HG02970 (cell line): Measurements from ENCODE around the gene NDN.
"Not testable (repeated sequence)": the region's sequence is repeated elsewhere in the genome, so short reads cannot be mapped to it uniquely, and the experiment has no call there.

ENCODE experiments used
- ATAC-seq: cut with Tn5 transposase; IDR thresholded peaks from one replicate; pipeline ENCODE4 v1.9.1; 2021; ENCODE audit warnings: mild to moderate bottlenecking, moderate library complexity, moderate number of reproducible peaks; ENCODE audit not compliant: unreplicated experiment, low FRiP score

NDN gene, protein sequence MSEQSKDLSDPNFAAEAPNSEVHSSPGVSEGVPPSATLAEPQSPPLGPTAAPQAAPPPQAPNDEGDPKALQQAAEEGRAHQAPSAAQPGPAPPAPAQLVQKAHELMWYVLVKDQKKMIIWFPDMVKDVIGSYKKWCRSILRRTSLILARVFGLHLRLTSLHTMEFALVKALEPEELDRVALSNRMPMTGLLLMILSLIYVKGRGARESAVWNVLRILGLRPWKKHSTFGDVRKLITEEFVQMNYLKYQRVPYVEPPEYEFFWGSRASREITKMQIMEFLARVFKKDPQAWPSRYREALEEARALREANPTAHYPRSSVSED

GRCh38 chr15:23687143-23687470 lies at the start of gene NDN:
TSS of gene NDN (minus strand) at chr15:23687305. CDS start at chr15:23687217, 88 bp downstream.
- no peak for ATAC-seq

- ATAC-seq: no peak
These were observed 49.0 kb upstream of the NDN start for GRCh38 chr15:23736033-23736673.

GRCh38 chr15:23734862-23735261 lies 47.8 kb upstream of the NDN start:
- no peak for ATAC-seq

DNA sequence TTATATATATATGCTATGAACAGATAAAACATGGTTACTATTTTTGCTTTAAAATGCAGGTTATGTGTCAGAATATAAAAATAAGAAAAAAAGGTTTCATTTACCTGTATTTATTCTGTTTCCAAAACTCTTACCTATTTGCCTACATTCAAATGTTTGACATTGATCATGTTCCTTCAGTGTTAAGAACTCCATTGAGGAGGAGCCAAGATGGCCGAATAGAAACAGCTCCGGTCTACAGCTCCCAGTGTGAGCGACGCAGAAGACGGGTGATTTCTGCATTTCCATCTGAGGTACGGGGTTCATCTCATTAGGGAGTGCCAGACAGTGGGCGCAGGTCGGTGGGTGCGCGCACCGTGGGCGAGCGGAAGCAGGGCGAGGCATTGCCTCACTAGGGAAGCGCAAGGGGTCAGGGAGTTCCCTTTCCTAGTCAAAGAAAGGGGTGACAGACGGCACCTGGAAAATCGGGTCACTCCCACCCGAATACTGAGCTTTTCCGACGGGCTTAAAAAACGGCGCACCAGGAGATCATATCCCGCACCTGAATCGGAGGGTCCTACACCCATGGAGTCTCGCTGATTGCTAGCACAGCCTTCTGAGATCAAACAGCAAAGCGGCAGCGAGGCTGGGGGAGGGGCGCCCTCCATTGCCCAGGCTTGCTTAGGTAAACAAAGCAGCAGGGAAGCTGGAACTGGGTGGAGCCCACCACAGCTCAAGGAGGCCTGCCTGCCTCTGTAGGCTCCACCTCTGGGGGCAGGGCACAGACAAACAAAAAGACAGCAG lies 27.0 kb upstream of the NDN start:
- not testable (repeated sequence) for ATAC-seq

DNA sequence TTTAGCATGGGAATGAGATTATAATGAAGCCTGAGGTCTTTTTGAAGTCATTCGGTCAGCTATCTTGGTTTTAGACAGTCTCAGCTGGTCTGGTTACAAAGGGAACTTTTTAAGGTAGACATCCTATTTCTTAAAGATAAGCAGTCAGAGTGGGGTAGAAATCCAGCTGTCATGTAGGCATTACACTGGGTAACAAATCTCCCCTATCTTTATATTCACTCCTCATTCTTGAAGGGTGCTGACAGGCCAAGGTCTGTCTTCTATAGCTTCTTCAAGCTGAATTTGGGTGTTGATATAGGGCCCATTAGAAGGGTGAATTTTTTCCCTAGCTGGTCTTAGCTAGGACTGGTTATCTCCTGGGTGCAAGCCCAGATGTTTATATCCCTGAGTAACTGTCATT lies 21.2 kb upstream of the NDN start:
- ATAC-seq: no peak

- ATAC-seq: no peak
These were observed 8.2 kb upstream of the NDN start for GRCh38 chr15:23695282-23695681.

- ATAC-seq: no peak
These were observed 7.5 kb upstream of the NDN start for GRCh38 chr15:23694592-23694991.

DNA sequence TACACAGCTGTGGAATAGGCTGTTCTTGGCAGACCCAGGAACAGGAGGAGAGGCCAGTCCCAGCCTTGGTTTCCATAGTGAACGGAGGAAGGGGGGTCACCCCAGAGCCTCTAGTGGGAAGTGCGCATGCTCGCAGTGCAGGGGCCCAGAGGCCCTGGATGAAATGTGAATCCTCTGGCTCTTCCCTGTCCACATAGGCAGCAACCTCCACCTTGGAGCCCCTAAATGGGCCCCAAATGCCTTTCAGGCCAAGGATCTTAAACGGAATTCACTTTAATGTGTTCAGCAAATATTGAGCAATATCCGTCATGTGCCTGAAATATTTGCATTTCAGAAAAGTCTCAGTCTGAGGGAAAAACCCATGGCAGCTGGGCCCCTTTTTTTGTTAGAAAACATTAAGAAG lies 3.3 kb upstream of the NDN start:
- ATAC-seq: no peak

DNA sequence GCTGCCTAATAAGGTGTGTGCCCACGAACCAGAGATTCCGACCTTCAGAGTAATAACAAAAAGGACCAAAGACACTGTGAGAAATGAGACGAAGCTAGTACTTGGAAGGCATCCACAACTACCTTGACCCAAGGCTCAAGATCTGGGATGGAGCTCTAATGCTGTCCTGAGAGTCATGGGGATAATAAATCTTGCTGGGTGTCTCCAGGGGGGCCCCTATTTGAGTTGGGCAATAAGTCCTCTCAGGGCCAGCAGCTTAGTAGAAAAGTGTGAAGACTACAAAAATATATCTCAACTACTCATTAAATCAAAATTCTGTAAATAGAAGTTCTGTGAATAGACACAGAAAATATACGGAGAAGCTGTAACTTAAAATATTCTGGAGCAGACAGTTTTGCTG lies 2.9 kb upstream of the NDN start:
- no peak for ATAC-seq

GRCh38 chr15:23686466-23687142 lies 501 bp downstream of the NDN start:
- no peak for ATAC-seq

- no peak for ATAC-seq
These were observed 15.6 kb downstream of the NDN start for GRCh38 chr15:23671481-23671880.

- no peak for ATAC-seq
These were observed 16.1 kb downstream of the NDN start for GRCh38 chr15:23670970-23671369.

- no peak for ATAC-seq
These were observed 23.9 kb downstream of the NDN start for GRCh38 chr15:23663232-23663631.

DNA sequence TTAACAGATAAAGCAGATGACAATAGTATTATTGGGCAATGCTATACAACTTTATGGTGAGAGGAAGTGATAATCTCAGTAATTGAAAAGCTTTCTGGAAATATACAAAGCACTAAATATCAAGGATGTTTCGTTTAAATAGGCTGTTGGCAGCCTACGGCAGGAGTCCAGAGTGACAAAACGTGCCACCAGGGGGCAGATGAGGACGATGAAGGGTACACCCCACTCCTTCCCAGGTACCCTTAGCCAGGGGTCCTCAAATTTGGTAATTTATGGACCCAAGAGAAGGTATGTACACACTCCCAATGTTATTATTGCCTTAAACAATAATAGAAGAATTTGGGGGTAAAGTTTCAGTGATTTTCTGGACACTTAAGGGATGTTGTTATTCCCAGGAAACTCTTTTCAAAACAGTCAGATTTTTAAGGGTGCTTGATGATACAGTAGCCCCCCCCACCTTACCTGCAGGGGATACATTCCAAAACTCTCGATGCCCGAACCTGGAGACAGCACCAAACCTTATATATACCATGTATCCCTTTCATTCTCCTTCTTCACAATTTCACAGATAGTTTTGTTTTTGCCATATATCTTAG lies 38.1 kb downstream of the NDN start:
- no peak for ATAC-seq

DNA sequence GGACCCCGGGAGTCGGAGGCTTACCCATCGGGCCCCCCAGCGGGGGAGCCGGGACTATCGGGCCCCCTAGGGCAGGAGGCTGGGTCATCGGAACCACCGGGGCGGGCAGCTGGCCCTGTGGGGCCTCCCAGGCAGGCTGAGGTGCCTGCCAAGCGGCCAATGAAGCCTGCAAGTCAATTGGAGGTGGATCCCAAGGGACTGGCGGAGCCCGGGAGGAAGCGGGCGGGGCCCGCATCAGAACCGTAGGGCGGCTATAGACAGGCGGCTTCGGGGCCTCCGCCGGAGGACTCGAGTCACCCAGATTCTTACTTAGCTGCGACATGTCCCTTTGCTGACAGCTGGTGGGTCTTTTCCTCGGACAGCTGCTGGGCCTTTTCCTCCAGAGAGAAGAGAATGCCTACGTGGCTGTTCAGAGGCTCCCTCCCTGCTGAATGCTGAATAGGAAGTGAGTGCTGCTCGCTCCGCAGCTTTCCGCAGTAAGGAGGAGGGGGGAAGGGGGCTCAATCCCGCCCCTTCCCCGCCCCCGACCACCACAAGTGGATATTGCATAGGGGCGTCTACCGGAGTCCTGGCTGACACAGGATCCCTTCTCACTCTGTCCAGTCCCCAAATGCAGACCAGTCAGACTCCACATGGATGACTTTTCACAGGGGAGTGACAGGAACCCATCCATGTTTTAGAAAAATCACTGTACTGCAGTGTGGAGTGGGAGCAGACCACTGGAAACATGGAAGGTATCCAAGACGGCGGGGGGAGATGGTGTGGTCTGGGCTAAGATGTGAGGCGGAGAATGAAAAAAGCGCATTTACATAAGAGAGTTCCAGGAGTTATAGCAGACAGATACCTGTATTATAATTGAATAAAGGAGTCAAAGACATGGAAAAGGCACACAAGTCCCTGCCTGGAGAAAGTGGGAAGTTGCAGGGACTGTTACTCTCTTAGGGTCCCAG lies 39.4 kb downstream of the NDN start, which contains the start of gene MAGEL2:
Gene MAGEL2, minus strand, starts transcription at position 447 of the 950 bp plus-strand sequence. Its CDS starts 125 bp downstream, at position 322.
- no peak for ATAC-seq

DNA sequence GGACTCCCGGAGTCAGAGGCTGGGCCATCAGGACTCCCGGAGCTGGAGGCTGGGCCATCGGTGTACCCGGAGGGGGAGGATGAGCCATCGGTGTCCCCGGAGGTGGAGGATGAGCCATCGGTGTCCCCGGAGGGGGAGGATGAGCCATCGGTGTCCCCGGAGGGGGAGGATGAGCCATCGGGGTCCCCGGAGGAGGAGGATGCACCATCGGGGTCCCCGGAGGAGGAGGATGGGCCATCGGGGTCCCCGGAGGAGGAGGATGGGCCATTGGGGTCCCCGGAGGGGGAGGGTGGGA lies 40.2 kb downstream of the NDN start:
- no peak for ATAC-seq

DNA sequence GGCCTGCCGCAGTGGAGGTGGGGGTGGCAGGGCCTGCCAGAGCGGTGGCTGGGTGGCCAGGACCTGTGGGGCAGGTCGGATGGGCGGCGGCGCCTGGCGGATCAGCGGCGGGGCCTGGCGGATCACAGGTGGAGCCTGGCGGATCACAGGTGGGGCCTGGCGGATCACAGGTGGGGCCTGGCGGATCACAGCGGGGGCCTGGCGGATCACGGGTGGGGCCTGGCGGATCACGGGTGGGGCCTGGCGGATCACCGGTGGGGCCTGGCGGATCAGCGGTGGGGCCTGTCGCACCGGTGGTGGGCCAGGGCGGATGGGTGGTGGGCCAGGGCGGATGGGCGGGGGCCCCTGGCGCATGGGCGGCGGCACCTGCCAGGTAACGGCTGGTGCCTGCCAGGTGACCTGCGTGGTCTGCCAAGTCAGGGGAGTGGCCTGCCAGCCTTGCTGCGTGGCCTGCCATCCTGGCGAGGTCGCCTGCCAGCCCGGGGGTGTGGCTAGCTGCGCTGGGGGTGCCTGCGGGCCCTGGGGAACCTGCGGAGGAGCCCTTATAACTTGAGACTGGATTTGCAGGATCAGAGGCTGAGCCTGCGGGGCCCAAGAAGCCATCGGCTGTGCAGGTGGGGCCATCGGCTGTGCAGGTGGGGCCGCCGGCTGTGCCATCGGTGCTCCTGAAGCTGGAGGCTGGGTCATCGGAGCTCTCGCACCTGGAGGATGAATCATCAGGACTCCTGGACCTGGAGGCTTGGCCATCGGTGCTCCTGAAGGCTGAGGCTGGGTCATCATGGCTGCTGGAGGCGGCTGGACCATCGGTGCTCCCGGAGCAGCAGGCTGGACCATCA lies 40.7 kb downstream of the NDN start:
- ATAC-seq: no peak

DNA sequence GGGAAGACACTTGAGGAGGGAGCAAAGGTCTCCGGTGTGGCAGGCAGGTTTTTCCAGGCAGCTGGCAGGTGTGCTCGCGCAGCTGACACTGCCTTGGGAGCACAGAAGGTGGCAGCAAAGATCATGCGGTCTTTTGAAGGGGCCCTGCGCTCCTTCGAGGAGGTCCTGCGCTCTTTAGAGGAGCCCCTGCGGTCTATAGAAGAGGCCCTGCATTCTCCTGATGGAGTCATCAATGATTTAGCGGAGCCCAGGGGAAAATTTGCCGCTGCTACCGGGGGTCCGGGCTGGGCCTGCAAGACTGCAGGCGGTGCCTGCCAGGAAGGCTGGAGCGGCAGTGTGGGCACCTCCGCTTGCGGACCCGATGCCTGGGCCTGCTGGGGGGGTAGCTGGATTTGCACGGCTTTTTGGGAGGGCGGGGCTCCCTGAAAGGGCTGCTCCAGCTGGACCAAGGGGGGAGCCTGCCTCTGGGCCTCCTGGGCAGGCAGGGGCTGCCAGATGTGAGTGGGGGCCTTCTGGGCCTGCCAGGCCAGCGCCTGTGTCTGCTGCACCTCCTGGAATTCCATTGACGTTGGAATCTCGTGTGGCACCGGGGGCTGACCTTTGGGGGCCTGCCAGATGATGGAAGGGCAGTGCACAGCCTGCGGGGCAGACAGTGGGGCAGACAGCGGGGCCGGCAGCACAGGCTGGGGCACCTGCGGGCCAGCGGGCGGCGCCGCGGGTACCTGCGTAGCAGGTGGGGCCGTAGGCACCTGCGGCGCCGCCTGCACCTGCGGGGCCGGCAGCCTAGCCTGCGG lies 41.5 kb downstream of the NDN start:
- ATAC-seq: no peak
